Activated CD8-positive, alpha-beta memory T cell treated with anti-CD3 and anti-CD28 coated beads for 1 hour (primary cell): Measurements from ENCODE around the gene TMEM184A.

ENCODE experiments used
- DNase-seq, 2 donors: peaks; one replicate each; pipeline ENCODE4 v3.0.0-alpha.2; 2020; ENCODE audit warnings: low read depth in 1 of 2; ENCODE audit errors: extremely low read depth in 1 of 2

Gene TMEM184A

GRCh38 chr7:1540776-1541271 is 15.2 kb downstream of the TMEM184A start:
- DNase-seq: no peak

- no peak for DNase-seq
Measured at GRCh38 chr7:1539882-1540775, 15.9 kb downstream of the TMEM184A start.

DNA sequence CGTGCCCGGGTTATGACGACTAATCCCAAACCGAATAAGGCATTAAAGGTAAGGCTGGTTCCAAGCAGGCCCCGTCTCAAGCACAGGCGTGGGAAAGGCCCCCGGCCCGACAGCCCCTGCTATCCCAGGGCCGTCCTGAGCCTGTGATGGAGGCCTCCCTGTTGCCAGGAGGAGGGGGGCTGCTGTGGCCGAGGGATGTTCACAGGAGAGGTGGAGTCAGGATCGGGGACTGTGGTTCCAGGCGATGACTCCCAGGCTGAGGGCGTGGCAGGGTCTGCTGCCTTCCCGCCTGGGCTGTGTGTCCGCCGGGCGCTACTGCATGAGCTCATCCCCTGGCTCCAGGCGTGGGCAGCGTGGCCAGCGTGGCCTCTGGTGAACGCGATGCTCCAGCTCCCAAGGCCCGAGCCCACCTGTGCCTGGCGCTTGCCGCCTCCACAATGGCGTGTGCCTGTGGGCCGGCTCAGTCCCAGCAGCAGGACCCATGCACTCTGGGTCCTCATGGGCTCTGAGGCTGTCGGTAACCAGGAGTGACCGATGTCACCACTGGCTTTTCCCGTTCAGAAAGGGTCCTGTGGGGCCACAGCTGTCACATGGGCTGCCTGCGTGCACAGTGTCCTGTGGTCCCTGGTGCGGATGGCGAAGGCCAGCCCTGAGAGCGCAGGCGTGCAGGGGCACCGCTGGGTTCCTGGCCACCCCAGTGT is 16.7 kb downstream of the TMEM184A start:
- DNase-seq: no peak

GRCh38 chr7:1538544-1539180 is 17.3 kb downstream of the TMEM184A start:
- no peak for DNase-seq

DNA sequence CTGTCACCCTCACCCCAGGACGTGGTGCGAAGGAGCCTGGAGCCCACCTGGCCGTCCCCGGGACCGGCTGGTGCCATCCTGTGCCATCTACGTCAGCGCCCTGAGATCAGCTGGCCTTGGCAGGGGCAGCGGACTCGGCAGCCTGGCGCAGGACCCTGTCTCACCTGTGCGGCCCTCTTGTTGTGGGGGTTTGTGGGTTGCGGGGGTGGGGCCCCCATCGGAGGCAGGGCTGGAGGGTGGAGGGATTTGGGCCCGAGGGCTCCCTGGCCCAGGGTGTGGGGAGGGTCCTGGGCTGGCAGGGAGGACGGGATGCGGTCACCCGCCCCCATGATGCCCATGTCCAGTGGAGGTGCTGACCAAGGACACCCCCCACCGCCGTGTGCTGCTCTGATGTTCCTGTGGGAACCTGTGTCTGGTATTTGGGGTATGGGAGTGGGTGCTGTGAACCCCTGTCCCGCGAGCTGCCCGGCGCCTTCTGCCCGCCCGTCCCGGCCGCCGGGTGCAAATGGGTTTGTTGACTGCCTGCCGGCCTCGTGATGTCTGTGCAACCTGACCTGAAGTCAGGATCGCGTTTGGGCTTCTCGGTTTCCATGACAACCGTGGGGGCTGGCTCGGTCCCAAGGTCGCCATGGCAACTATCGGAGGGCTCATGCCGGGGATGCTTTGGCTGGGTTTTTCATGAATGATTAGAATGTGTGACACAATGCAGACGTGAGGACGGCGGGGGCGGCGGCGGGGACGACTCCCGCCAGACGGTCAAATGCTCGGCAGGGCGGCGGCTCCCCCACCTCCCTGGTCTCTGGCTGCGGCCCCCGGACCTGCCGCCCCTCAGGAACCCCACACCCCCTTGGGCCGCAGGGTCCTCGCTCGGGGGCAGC is 18.2 kb downstream of the TMEM184A start:
- no peak for DNase-seq

GRCh38 chr7:1536743-1537534 is 19.1 kb downstream of the TMEM184A start:
- no peak for DNase-seq

GRCh38 chr7:1536455-1536742 is 19.6 kb downstream of the TMEM184A start:
- no peak for DNase-seq

GRCh38 chr7:1535701-1536454 is 20.1 kb downstream of the TMEM184A start:
- DNase-seq: no peak

- DNase-seq: no peak
Measured at GRCh38 chr7:1535100-1535458, 20.9 kb downstream of the TMEM184A start.

DNA sequence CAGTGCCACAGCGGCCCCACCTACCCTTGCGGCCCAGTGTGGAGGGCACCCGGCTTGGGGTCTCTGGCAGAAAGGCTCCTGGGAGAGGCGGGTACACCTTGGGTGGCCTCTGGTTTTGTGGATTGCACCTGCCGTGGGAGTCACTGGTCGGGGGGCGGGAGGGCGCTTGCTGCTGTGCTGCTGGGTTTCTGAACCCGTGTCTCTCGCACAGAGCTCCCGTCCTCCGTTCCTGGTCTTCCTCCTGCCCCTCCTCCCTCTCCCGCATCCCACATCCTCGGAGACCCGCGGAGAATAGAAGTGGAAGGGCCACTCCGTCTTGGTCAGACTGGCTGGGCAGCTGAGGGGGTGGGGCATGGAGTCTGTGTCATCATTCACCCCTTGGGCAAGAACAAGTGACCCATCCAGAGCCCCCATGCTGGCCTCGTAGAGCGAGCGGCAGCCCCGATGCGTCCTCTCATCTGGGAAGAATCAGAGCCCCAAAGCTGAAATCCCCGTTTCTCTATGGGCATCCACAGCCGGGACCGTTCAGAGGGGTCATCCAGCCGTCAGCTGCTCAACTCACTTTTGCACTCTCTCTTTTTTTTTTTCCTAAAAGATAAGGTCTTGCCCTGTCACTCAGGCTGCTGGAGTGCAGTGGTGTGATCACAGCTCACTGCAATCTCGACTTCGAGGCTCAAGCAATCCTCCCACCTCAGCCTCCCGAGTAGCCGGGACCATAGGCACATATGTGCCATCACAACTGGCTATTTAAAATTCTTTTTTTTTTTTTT is 21.5 kb downstream of the TMEM184A start:
- no peak for DNase-seq

- no peak for DNase-seq
Measured at GRCh38 chr7:1533547-1534329, 22.3 kb downstream of the TMEM184A start.

DNA sequence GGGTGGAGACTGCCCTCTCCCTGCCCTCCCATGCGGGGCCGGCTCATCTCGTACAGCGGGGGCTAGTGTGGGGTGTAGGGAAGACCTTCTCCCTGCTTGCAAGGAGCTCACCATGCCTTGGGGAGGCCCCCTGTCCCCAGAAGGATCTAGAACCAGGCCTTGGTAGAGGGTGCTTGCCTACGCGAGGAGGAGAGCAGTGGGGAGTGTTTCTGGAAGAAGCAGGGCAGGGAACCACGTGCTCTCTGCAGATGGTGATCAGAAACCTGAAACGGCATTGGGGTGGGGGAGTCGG is 22.8 kb downstream of the TMEM184A start:
- no peak for DNase-seq

- DNase-seq: peak; percentile 40
Measured at GRCh38 chr7:1532456-1533254, 23.4 kb downstream of the TMEM184A start.

GRCh38 chr7:1531979-1532455 is 24.0 kb downstream of the TMEM184A start:
- DNase-seq: no peak

DNA sequence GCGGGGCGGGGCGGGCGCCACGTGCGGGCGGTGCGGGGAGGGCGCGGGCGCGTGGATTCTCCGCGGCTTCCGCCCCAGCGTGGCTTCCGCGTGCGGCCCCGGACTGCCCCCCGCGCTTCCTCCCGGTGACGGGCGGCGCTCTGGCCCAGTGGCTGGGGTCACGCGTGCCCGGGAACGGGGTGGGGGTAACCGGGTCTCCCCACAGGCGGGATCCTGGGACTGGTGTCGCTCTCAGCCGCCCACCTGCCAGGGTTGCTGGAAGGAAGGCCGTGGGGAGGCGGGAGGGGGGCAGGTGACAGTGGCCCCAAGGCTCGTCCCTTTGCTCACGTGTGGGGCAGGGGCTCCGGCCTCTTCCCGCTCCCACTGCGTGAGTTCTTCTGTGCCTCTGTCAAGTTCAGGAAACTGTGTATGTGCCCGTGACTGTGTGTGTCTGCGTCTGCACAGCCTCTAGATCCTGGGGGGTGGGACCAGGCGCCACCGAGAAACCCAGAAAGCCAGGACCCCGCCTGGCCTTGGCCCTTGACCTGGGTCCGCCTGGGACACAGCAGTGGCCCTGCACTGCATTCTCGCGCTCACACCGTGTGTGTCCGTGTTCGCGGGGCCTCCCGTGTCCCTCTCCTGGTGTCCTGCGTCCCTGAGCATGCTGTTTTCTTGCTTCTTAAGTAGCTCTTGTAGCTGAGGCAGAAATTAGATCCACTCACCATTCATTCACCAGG is 24.6 kb downstream of the TMEM184A start:
- peak in 1 of 2 donors; percentile 24 for DNase-seq

DNA sequence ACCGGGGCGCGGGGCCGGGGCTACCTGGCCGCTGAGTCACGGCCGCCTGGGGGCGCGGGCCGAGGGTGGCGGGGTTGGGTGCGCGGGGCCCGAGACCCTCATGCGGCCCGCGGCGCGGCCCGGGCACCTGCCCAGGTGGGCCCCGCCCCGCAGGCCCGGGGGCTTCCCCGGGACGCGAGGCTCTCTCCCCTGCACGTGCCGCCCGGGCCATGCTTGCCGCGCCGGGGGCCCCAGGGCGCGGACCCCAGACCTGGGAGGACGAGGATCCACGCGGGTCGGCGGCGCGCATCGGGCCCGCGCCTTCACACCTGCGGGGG is 25.1 kb downstream of the TMEM184A start:
- DNase-seq: no peak
